ENCODE results near the gene GNL1. TPM values are rescaled to one million over a fixed set of nuclear protein-coding genes. Genes with fewer than 3 reads are reported as not detected.

Gene GNL1
- polyA plus RNA-seq, 2 donors, result 27.9 to 29.0 TPM

DNA sequence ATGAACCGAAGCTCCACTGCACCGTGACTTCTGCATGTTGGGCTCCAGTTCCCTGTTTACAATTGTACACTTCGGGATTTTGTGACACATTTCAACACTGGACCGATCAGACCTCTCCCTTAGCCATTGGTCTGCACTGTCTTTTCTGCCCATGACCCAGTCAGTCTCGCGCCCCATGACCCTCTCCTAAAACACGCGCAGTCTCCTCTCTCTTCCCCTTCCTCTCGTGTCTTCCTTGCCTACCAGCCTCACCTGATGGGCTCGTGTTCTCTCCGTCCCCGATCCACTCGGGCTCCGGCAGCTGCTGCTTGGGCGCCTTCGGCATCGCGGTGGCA lies 14.4 kb upstream of the GNL1 start:
- no peaks in the 10 kb centered on the region for H3K27me3 ChIP-seq (ENCODE audit: control insufficient read depth in 1 of 2, insufficient read depth in 2 of 2, low read length in 2 of 2)
- H3K4me1 ChIP-seq (ENCODE audit: control insufficient read depth in 2 of 2, insufficient read depth in 2 of 2, low read length in 1 of 2), result peaks cover 2 to 3% of the 10 kb centered on the region in 2 donors
- no peaks in the 10 kb centered on the region for H3K9me3 ChIP-seq (ENCODE audit: control insufficient read depth in 2 of 2, insufficient read depth in 1 of 2, low read depth in 1 of 2, low read length in 1 of 2)
- peak overlapping the region; percentile 61 to 88 for H3K4me3 ChIP-seq (ENCODE audit: low read depth in 1 of 2, low read length in 2 of 2)
- H3K36me3 ChIP-seq (ENCODE audit: control insufficient read depth in 2 of 2, insufficient read depth in 2 of 2, low read length in 1 of 2), result no peaks in the 10 kb centered on the region
- H3K27ac ChIP-seq (ENCODE audit: low read depth in 2 of 2, low read length in 1 of 2), result peak overlapping the region; percentile 83 to 85
- WGBS, 2 donors, result 2% methylated on average over 18 of the region's 18 CpGs

DNA sequence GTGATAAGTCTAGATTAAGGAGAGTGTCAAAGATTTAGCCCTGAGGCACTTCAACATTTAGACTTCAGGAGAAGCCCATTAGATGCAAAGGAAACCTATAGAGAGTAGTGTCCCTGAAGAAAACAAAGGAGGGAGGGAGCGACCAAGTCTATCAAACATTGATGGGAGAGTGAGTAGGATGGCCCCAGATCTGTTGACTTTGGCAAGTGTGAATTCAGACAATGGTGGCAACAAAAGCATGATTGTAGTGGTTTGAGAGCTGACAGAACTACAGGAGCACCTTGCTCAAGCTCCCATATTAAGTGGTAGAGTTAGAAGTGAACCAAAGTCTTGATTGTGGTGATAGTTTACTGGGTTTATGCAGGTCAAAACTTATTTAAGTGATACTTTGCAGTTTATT lies 14.0 kb upstream of the GNL1 start:
- H3K9me3 ChIP-seq (ENCODE audit: control insufficient read depth in 2 of 2, insufficient read depth in 1 of 2, low read depth in 1 of 2, low read length in 1 of 2), result no peaks in the 10 kb centered on the region
- no peaks in the 10 kb centered on the region for H3K36me3 ChIP-seq (ENCODE audit: control insufficient read depth in 2 of 2, insufficient read depth in 2 of 2, low read length in 1 of 2)
- peak overlapping the region in 1 of 2 donors; percentile 61 for H3K4me3 ChIP-seq (ENCODE audit: low read depth in 1 of 2, low read length in 2 of 2)
- no peak overlapping the region for H3K27ac ChIP-seq (ENCODE audit: low read depth in 2 of 2, low read length in 1 of 2)
- peaks cover 2 to 3% of the 10 kb centered on the region in 2 donors for H3K4me1 ChIP-seq (ENCODE audit: control insufficient read depth in 2 of 2, insufficient read depth in 2 of 2, low read length in 1 of 2)
- no peaks in the 10 kb centered on the region for H3K27me3 ChIP-seq (ENCODE audit: control insufficient read depth in 1 of 2, insufficient read depth in 2 of 2, low read length in 2 of 2)
- 67 to 70% methylated on average over 1 of the region's 1 CpG for WGBS, 2 donors

DNA sequence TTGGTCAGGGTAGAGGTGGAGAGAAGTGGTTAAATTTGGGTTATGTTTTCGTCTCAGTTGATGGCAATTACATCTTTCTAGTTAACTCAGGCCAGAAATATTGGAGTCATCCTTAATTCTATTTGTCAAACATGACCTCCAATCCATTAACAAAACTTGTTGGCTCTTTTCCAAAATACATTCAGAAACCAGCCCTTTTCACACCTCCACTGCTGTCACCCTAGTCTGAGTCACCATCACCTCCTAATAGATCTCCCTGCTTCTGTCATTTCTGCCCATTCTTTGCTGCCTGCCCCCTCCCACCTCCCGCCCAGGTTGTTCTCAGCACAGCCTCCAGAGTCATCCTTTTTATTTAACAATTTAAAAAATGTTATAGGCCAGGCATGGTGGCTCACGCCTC lies 12.0 kb upstream of the GNL1 start:
- no peak overlapping the region for H3K4me3 ChIP-seq (ENCODE audit: low read depth in 1 of 2, low read length in 2 of 2)
- H3K4me1 ChIP-seq (ENCODE audit: control insufficient read depth in 2 of 2, insufficient read depth in 2 of 2, low read length in 1 of 2), result peaks cover 2 to 3% of the 10 kb centered on the region in 2 donors
- WGBS, 2 donors, result 70 to 72% methylated on average over 3 of the region's 3 CpGs
- H3K36me3 ChIP-seq (ENCODE audit: control insufficient read depth in 2 of 2, insufficient read depth in 2 of 2, low read length in 1 of 2), result no peaks in the 10 kb centered on the region
- no peaks in the 10 kb centered on the region for H3K27me3 ChIP-seq (ENCODE audit: control insufficient read depth in 1 of 2, insufficient read depth in 2 of 2, low read length in 2 of 2)
- no peak overlapping the region for H3K27ac ChIP-seq (ENCODE audit: low read depth in 2 of 2, low read length in 1 of 2)
- no peaks in the 10 kb centered on the region for H3K9me3 ChIP-seq (ENCODE audit: control insufficient read depth in 2 of 2, insufficient read depth in 1 of 2, low read depth in 1 of 2, low read length in 1 of 2)

DNA sequence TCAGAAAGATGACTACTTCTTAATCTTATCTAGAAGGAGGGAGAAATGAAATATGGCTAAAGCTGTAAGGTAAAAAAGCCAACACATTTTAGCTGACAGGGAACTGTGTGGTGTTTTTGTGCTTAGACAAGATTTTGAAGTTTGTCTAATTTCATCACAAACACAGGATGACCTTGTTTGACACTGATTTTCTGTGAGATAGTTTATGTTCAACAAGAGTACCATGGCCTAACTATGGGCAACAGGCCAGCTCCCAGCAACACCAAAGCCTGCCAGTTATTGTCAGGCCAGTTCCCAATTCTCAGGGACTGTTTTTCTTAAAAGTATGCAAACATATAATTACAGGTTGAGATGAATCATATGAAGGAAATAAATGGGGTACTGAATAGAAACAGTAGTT lies 9.5 kb upstream of the GNL1 start:
- H3K27me3 ChIP-seq (ENCODE audit: control insufficient read depth in 1 of 2, insufficient read depth in 2 of 2, low read length in 2 of 2), result no peaks in the 10 kb centered on the region
- H3K4me3 ChIP-seq (ENCODE audit: low read depth in 1 of 2, low read length in 2 of 2), result no peak overlapping the region
- no peaks in the 10 kb centered on the region for H3K4me1 ChIP-seq (ENCODE audit: control insufficient read depth in 2 of 2, insufficient read depth in 2 of 2, low read length in 1 of 2)
- H3K9me3 ChIP-seq (ENCODE audit: control insufficient read depth in 2 of 2, insufficient read depth in 1 of 2, low read depth in 1 of 2, low read length in 1 of 2), result no peaks in the 10 kb centered on the region
- peaks cover 5 to 6% of the 10 kb centered on the region in 2 donors for H3K36me3 ChIP-seq (ENCODE audit: control insufficient read depth in 2 of 2, insufficient read depth in 2 of 2, low read length in 1 of 2)
- no peak overlapping the region for H3K27ac ChIP-seq (ENCODE audit: low read depth in 2 of 2, low read length in 1 of 2)

DNA sequence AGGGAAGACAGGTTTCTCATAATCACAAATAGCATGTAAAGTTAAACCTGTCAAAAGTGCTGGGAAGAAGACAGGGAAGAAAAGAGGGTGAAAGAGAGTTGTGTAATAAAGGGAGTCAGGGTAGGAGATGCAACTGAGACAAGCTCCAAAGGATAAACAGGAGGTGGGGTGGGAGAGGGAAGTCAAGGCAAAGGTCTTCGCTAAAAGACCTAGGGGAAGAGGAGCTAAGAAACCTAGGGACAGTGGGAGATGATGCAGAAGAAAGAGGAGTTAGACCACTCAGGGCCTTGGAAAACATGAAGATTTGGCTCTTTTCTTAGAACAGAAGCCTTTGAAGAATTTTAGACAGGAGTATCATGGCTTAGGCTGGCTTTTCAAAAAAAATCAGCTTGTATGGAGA lies 7.8 kb upstream of the GNL1 start:
- Histone ChIP-seq H3K36me3 (ENCODE audit: control insufficient read depth in 2 of 2, insufficient read depth in 2 of 2, low read length in 1 of 2) (peaks cover 5 to 6% of the 10 kb centered on the region in 2 donors), H3K27ac (ENCODE audit: low read depth in 2 of 2, low read length in 1 of 2) (no peak overlapping the region), H3K27me3 (ENCODE audit: control insufficient read depth in 1 of 2, insufficient read depth in 2 of 2, low read length in 2 of 2) (no peaks in the 10 kb centered on the region), H3K9me3 (ENCODE audit: control insufficient read depth in 2 of 2, insufficient read depth in 1 of 2, low read depth in 1 of 2, low read length in 1 of 2) (no peaks in the 10 kb centered on the region), H3K4me1 (ENCODE audit: control insufficient read depth in 2 of 2, insufficient read depth in 2 of 2, low read length in 1 of 2) (no peaks in the 10 kb centered on the region), H3K4me3 (ENCODE audit: low read depth in 1 of 2, low read length in 2 of 2) (no peak overlapping the region)
- WGBS, 2 donors, result 94 to 100% methylated on average over 1 of the region's 1 CpG

DNA sequence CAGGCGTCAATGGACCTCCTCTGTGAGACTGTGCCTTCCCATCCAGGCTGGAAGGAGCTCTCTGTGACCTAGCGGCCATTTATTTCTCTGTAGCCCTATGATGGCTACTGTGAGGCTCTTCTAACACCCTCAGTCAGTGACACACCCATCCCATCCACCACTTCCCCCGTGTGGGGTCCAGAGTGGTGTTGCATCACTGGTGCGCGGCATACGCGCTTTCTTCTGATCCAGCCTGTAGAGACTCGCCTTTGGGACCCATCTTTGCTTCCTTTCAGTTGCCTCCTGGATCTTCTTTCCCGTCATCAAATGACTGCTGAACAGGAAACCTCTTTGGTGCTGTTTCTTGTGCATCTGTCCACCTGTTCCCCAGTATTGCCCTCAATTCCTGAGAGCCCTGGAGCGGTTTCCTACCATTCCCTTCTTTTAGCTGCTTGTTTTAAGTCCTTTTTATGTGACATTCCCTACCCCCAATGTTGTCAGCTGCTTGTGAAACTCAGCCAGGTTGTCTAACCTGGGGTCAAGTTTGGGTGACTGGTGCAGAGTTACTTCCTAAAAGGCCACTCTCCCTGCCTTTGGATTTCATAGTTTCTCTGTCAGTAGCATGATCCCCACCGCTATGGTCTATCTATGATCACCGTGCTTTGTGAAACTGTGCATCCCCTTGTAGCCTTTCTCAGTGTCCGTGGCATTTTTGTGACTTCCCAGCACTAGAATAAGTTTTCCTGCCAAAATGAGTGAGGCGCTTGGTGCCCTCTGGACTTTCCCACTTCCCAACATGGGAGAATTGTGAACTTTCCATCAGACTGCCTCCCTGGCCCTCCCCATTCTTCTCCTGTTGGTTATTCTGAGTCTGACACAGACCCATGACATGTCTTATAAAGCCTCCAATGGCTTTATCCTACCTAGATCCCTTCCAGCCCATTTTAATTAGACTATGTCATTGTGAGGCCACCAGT lies 6.5 kb upstream of the GNL1 start:
- Histone ChIP-seq H3K36me3 (ENCODE audit: control insufficient read depth in 2 of 2, insufficient read depth in 2 of 2, low read length in 1 of 2) (peaks cover 5 to 6% of the 10 kb centered on the region in 2 donors), H3K4me3 (ENCODE audit: low read depth in 1 of 2, low read length in 2 of 2) (no peak overlapping the region), H3K4me1 (ENCODE audit: control insufficient read depth in 2 of 2, insufficient read depth in 2 of 2, low read length in 1 of 2) (no peaks in the 10 kb centered on the region), H3K27ac (ENCODE audit: low read depth in 2 of 2, low read length in 1 of 2) (no peak overlapping the region), H3K9me3 (ENCODE audit: control insufficient read depth in 2 of 2, insufficient read depth in 1 of 2, low read depth in 1 of 2, low read length in 1 of 2) (no peaks in the 10 kb centered on the region), H3K27me3 (ENCODE audit: control insufficient read depth in 1 of 2, insufficient read depth in 2 of 2, low read length in 2 of 2) (no peaks in the 10 kb centered on the region)
- 91 to 92% methylated on average over 14 of the region's 14 CpGs for WGBS, 2 donors

DNA sequence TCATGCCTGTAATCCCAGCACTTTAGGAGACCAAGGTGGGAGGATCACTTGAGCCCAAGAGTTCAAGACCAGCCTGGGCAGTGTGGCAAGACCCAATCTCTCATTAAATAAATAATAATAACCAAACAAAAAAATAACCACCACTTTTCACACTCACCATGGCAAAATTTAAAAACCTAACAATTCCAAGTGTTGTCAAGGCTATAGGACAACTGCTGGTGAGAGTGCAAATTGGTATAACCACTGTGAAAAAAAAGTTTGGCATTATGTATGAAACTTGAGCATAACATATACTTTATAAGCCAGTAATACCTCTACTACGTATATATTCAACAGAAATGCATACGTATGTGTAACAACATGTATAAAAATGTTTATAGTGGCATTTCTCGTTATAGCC lies 4.6 kb upstream of the GNL1 start:
- Histone ChIP-seq H3K9me3 (ENCODE audit: control insufficient read depth in 2 of 2, insufficient read depth in 1 of 2, low read depth in 1 of 2, low read length in 1 of 2) (no peaks in the 10 kb centered on the region), H3K4me3 (ENCODE audit: low read depth in 1 of 2, low read length in 2 of 2) (no peak overlapping the region)
- 91 to 95% methylated on average over 3 of the region's 3 CpGs for WGBS, 2 donors

DNA sequence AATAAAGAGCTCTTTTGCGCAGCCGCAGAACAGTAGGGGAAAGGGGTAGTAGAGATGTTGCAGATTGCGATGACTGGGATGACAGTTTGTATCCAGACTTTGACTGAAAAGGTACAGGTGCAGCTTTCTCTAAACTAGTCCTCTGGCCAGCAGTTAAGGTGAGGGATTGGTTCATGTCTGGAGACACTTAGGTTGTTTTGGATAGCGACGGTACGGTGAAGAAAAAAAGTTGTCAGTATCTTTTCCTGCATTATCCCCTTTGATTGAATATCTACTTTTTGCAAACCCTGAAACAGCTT lies 1.3 kb upstream of the GNL1 start:
- Histone ChIP-seq H3K27ac (ENCODE audit: low read depth in 2 of 2, low read length in 1 of 2) (peak overlapping the region; percentile 94 to 99), H3K27me3 (ENCODE audit: control insufficient read depth in 1 of 2, insufficient read depth in 2 of 2, low read length in 2 of 2) (no peaks in the 10 kb centered on the region), H3K9me3 (ENCODE audit: control insufficient read depth in 2 of 2, insufficient read depth in 1 of 2, low read depth in 1 of 2, low read length in 1 of 2) (no peaks in the 10 kb centered on the region), H3K4me1 (ENCODE audit: control insufficient read depth in 2 of 2, insufficient read depth in 2 of 2, low read length in 1 of 2) (peaks cover 0 to 4% of the 10 kb centered on the region in 2 donors), H3K4me3 (ENCODE audit: low read depth in 1 of 2, low read length in 2 of 2) (peak overlapping the region; percentile 82 to 95), H3K36me3 (ENCODE audit: control insufficient read depth in 2 of 2, insufficient read depth in 2 of 2, low read length in 1 of 2) (peaks cover under 1 to 17% of the 10 kb centered on the region in 2 donors)
- 1 to 4% methylated on average over 6 of the region's 6 CpGs for WGBS, 2 donors

More for the DNA sequence above, 4.6 kb upstream of the GNL1 start:
- Histone ChIP-seq H3K27me3 (ENCODE audit: control insufficient read depth in 1 of 2, insufficient read depth in 2 of 2, low read length in 2 of 2) (no peaks in the 10 kb centered on the region), H3K4me1 (ENCODE audit: control insufficient read depth in 2 of 2, insufficient read depth in 2 of 2, low read length in 1 of 2) (no peaks in the 10 kb centered on the region), H3K27ac (ENCODE audit: low read depth in 2 of 2, low read length in 1 of 2) (no peak overlapping the region), H3K36me3 (ENCODE audit: control insufficient read depth in 2 of 2, insufficient read depth in 2 of 2, low read length in 1 of 2) (peaks cover 5 to 6% of the 10 kb centered on the region in 2 donors)

DNA sequence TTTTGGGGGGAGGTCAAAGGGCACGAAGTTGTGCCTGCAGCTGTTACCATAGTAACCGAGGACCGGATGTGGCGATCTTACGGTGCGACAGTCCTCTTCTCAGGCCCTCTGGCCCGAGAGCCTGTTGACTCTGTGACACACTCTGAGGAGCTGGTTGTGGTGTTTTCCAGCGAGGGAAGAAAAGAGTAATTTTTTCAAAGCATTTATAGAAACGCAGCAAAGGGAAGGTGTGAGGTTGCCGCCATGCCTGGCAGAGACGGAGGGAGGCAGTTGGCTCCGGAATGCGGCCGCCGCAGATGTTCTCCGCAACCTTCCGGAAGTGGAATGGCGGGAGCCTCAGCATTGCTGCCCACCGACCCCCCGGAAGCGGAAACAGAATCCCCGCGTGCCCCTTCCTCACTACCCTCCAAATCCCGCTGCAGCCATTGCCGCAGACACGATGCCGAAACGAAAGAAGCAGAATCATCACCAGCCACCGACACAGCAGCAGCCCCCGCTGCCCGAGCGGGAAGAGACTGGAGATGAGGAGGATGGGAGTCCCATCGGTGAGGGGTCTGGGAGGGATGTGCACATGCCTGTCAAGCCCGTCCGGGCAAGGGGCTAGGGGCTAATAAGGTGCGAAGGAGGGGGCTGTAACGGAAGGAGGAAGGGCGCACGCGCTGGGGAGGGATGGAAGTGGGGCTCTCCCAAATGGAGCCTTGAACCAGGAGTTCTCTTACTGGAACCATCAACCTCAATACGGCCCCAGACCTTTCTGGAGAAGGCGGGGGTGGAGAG lies 805 bp upstream of the GNL1 start, which contains the start of gene PRR3:
TSS of gene PRR3 (plus strand) at position 390 of the 777 bp plus-strand sequence. CDS start at position 440, 50 bp downstream.
- 0% methylated on average over 42 of the region's 42 CpGs for WGBS, 2 donors

More for the DNA sequence above, 805 bp upstream of the GNL1 start, which contains the start of gene PRR3:
- Histone ChIP-seq H3K27ac (ENCODE audit: low read depth in 2 of 2, low read length in 1 of 2) (peak within 1 kb of the TSS; percentile 94 to 99), H3K27me3 (ENCODE audit: control insufficient read depth in 1 of 2, insufficient read depth in 2 of 2, low read length in 2 of 2) (no peaks in the 10 kb centered on the region), H3K4me3 (ENCODE audit: low read depth in 1 of 2, low read length in 2 of 2) (peak within 1 kb of the TSS; percentile 82 to 95), H3K9me3 (ENCODE audit: control insufficient read depth in 2 of 2, insufficient read depth in 1 of 2, low read depth in 1 of 2, low read length in 1 of 2) (no peaks in the 10 kb centered on the region), H3K36me3 (ENCODE audit: control insufficient read depth in 2 of 2, insufficient read depth in 2 of 2, low read length in 1 of 2) (peaks cover 0 to 18% of the 10 kb centered on the region in 2 donors), H3K4me1 (ENCODE audit: control insufficient read depth in 2 of 2, insufficient read depth in 2 of 2, low read length in 1 of 2) (peaks cover 0 to 4% of the 10 kb centered on the region in 2 donors)

Data from esophagus (tissue), 2 donors.